ENCODE data around the gene CRYGD.

GRCh38 chr2:208125251-208125650 lies 927 bp upstream of the CRYGD start:
- TF ChIP-seq, protein P1, sequence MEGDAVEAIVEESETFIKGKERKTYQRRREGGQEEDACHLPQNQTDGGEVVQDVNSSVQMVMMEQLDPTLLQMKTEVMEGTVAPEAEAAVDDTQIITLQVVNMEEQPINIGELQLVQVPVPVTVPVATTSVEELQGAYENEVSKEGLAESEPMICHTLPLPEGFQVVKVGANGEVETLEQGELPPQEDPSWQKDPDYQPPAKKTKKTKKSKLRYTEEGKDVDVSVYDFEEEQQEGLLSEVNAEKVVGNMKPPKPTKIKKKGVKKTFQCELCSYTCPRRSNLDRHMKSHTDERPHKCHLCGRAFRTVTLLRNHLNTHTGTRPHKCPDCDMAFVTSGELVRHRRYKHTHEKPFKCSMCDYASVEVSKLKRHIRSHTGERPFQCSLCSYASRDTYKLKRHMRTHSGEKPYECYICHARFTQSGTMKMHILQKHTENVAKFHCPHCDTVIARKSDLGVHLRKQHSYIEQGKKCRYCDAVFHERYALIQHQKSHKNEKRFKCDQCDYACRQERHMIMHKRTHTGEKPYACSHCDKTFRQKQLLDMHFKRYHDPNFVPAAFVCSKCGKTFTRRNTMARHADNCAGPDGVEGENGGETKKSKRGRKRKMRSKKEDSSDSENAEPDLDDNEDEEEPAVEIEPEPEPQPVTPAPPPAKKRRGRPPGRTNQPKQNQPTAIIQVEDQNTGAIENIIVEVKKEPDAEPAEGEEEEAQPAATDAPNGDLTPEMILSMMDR (IDR thresholded peaks at IDR 0.05): no peak
- no peak for TF ChIP-seq POLR2A (IDR thresholded peaks at IDR 0.05)

Measured in thyroid gland (tissue), 4 donors.